ENCODE measurements around the gene CDH19. TPM values are rescaled to one million over a fixed set of nuclear protein-coding genes. Genes with fewer than 3 reads are reported as not detected.

The CDH19 gene
- total RNA-seq, 1 donor = not detected

- H4K20me1 ChIP-seq (ENCODE audit: insufficient read depth, low read length) = no peaks in the 10 kb centered on the region
- H2AFZ ChIP-seq (ENCODE audit: low read length) = no peak overlapping the region
- H3K9me3 ChIP-seq (ENCODE audit: low read depth, low read length) = no peaks in the 10 kb centered on the region
- no peaks in the 10 kb centered on the region for H3K4me1 ChIP-seq (ENCODE audit: insufficient read depth, low read length)
- H3K79me2 ChIP-seq (ENCODE audit: insufficient read depth, low read length) = no peaks in the 10 kb centered on the region
- H3K36me3 ChIP-seq (ENCODE audit: insufficient read depth, low read length) = no peaks in the 10 kb centered on the region
- H3K27me3 ChIP-seq (ENCODE audit: insufficient read depth, low read length) = no peaks in the 10 kb centered on the region
- no peak for TF ChIP-seq CTCF (IDR thresholded peaks at IDR 0.05; ENCODE audit: extremely low read depth, low read depth, low read length)
- no peak overlapping the region for H3K4me2 ChIP-seq (ENCODE audit: insufficient read depth, low read length)
- H3K27ac ChIP-seq (ENCODE audit: low read depth, low read length) = no peak overlapping the region
- DNase-seq (ENCODE audit: insufficient read length, low spot score, missing footprints) = no peak
- no peak overlapping the region for H3K4me3 ChIP-seq (ENCODE audit: insufficient read depth, low read length)
These were observed 28.9 kb upstream of the CDH19 start for GRCh38 chr18:66632756-66633155.

- no peak overlapping the region for H3K27ac ChIP-seq (ENCODE audit: low read depth, low read length)
- no peak for TF ChIP-seq CTCF (IDR thresholded peaks at IDR 0.05; ENCODE audit: extremely low read depth, low read depth, low read length)
- no peak overlapping the region for H3K4me3 ChIP-seq (ENCODE audit: insufficient read depth, low read length)
- H3K79me2 ChIP-seq (ENCODE audit: insufficient read depth, low read length) = no peaks in the 10 kb centered on the region
- H2AFZ ChIP-seq (ENCODE audit: low read length) = no peak overlapping the region
- DNase-seq (ENCODE audit: insufficient read length, low spot score, missing footprints) = no peak
- no peaks in the 10 kb centered on the region for H3K9me3 ChIP-seq (ENCODE audit: low read depth, low read length)
- H3K27me3 ChIP-seq (ENCODE audit: insufficient read depth, low read length) = no peaks in the 10 kb centered on the region
- H4K20me1 ChIP-seq (ENCODE audit: insufficient read depth, low read length) = no peaks in the 10 kb centered on the region
- no peak overlapping the region for H3K4me2 ChIP-seq (ENCODE audit: insufficient read depth, low read length)
- H3K36me3 ChIP-seq (ENCODE audit: insufficient read depth, low read length) = no peaks in the 10 kb centered on the region
- H3K4me1 ChIP-seq (ENCODE audit: insufficient read depth, low read length) = no peaks in the 10 kb centered on the region
These were observed 26.9 kb upstream of the CDH19 start for GRCh38 chr18:66630831-66631230.

GRCh38 chr18:66623821-66624220 lies 19.9 kb upstream of the CDH19 start:
- no peaks in the 10 kb centered on the region for H3K4me1 ChIP-seq (ENCODE audit: insufficient read depth, low read length)
- H3K79me2 ChIP-seq (ENCODE audit: insufficient read depth, low read length) = no peaks in the 10 kb centered on the region
- no peak overlapping the region for H3K27ac ChIP-seq (ENCODE audit: low read depth, low read length)
- no peaks in the 10 kb centered on the region for H3K36me3 ChIP-seq (ENCODE audit: insufficient read depth, low read length)
- no peak overlapping the region for H3K4me3 ChIP-seq (ENCODE audit: insufficient read depth, low read length)
- H4K20me1 ChIP-seq (ENCODE audit: insufficient read depth, low read length) = no peaks in the 10 kb centered on the region
- no peaks in the 10 kb centered on the region for H3K9me3 ChIP-seq (ENCODE audit: low read depth, low read length)
- TF ChIP-seq CTCF (IDR thresholded peaks at IDR 0.05; ENCODE audit: extremely low read depth, low read depth, low read length) = no peak
- no peak for DNase-seq (ENCODE audit: insufficient read length, low spot score, missing footprints)
- no peaks in the 10 kb centered on the region for H3K27me3 ChIP-seq (ENCODE audit: insufficient read depth, low read length)
- no peak overlapping the region for H3K4me2 ChIP-seq (ENCODE audit: insufficient read depth, low read length)
- no peak overlapping the region for H2AFZ ChIP-seq (ENCODE audit: low read length)

GRCh38 chr18:66621816-66622576 lies 18.1 kb upstream of the CDH19 start:
- Histone ChIP-seq H3K27me3 (ENCODE audit: insufficient read depth, low read length) (no peaks in the 10 kb centered on the region), H3K79me2 (ENCODE audit: insufficient read depth, low read length) (no peaks in the 10 kb centered on the region), H3K9me3 (ENCODE audit: low read depth, low read length) (no peaks in the 10 kb centered on the region), H3K4me2 (ENCODE audit: insufficient read depth, low read length) (no peak overlapping the region), H2AFZ (ENCODE audit: low read length) (no peak overlapping the region), H3K4me3 (ENCODE audit: insufficient read depth, low read length) (no peak overlapping the region), H3K4me1 (ENCODE audit: insufficient read depth, low read length) (no peaks in the 10 kb centered on the region), H3K27ac (ENCODE audit: low read depth, low read length) (no peak overlapping the region), H3K36me3 (ENCODE audit: insufficient read depth, low read length) (no peaks in the 10 kb centered on the region), H4K20me1 (ENCODE audit: insufficient read depth, low read length) (no peaks in the 10 kb centered on the region)
- no peak for DNase-seq (ENCODE audit: insufficient read length, low spot score, missing footprints)
- TF ChIP-seq CTCF (IDR thresholded peaks at IDR 0.05; ENCODE audit: extremely low read depth, low read depth, low read length) = no peak
